Adrenal gland (tissue), 12 donors: ENCODE results near the gene CELSR2. TPM values are rescaled to one million over a fixed set of nuclear protein-coding genes. Genes with fewer than 3 reads are reported as not detected.

Experiments used
- DNase-seq, 7 donors: peaks; one replicate each; pipeline ENCODE4 v3.0.0-alpha.2; 2019 to 2020
- H3K27ac ChIP-seq, 5 donors: fragments of 200-600 bp; sonication (generic) in 4 of 5; 1 replicate in 3 of 5; 2 replicates in 2 of 5; pipeline versions ENCODE4 v1.5.1 to v1.8.0; 2016 to 2020; ENCODE audit warnings: mild to moderate bottlenecking in 1 of 5
- H3K27me3 ChIP-seq: fragments of 200-600 bp; 2 replicates; pipeline ENCODE4 v1.8.0; 2021
- H3K36me3 ChIP-seq, 2 donors: fragments of 200-600 bp; replicated peaks in 1 of 2; 1 replicate in 1 of 2; 2 replicates in 1 of 2; pipeline versions ENCODE4 v1.5.1 to v1.8.0; 2018 to 2022
- H3K4me1 ChIP-seq, 2 donors: fragments of 200-600 bp; replicated peaks in 1 of 2; 1 replicate in 1 of 2; 2 replicates in 1 of 2; pipeline versions ENCODE4 v1.5.1 to v1.8.0; 2018 to 2021
- H3K4me3 ChIP-seq, 4 donors: fragments of 200-600 bp; sonication (generic) in 3 of 4; one replicate each; pipeline ENCODE4 v1.5.1; 2016 to 2018
- H3K9me3 ChIP-seq, 3 donors: fragments of 200-600 bp; sonication (generic) in 1 of 3; replicated peaks in 1 of 3; 1 replicate in 2 of 3; 2 replicates in 1 of 3; pipeline versions ENCODE4 v1.5.1 to v1.8.0; 2016 to 2021
- POLR2A ChIP-seq, 2 donors: fragments of 450-650 bp; IDR thresholded peaks; one replicate each; pipeline ENCODE4 v1.6.1; 2017; ENCODE audit warnings: antibody characterized with exemption in 2 of 2, mild to moderate bottlenecking in 2 of 2, moderate library complexity in 1 of 2
- WGBS, 4 donors: extraction: QIAGEN DNeasy Blood & Tissue Kit in 2 of 4; methylation state at CpG; one replicate each; pipeline versions ENCODE4 v1.1.5 to v1.1.7; 2013 to 2017; 5-methylcytosine and 5-hydroxymethylcytosine counted together
- intact Hi-C, 2 donors: fragments of 100-400 bp; cut with DNase I; formaldehyde crosslinking; loops; one replicate each; pipeline versions ENCODE4 v1.14.1 to v1.15.0; 2022 to 2023
- polyA plus RNA-seq, 3 donors: library from polyadenylated mRNA; stranded (reverse); fragments of 200-250 nt in 2 of 3; fragments of 350-450 nt in 1 of 3; fragmentation: Illumina TruSeq in 1 of 3; extraction: RNeasy Lipid Tissue Mini Kit (QIAGEN cat#74804) in 1 of 3; gene quantifications; one replicate each; pipeline ENCODE4 v1.2.3, GENCODE V29; 2013 to 2014
- total RNA-seq, 9 donors: library from RNA; depleted of rRNA in 4 of 9; stranded (reverse); fragments of >200 nt in 4 of 9; fragments of 120-200 nt in 1 of 9; fragmentation: NEBNext Ultra II Directional in 1 of 9; extraction: Animal tissue kit (Norgen Biotek cat#: 25700) in 1 of 9; gene quantifications; one replicate each; pipeline versions ENCODE4 v1.1.0 to v1.2.4, GENCODE V29; 2013 to 2023
- TF ChIP-seq, protein P1 (sequence below), 6 experiments: fragments of 450-650 bp in 4 of 6; fragments of 200-600 bp in 2 of 6; sonication (generic) in 1 of 6; IDR thresholded peaks; 1 replicate in 5 of 6; 2 replicates in 1 of 6; pipeline versions ENCODE4 v1.5.1 to v1.8.0; 2016 to 2021; ENCODE audit warnings: antibody characterized with exemption in 6 of 6, mild to moderate bottlenecking in 2 of 6, moderate library complexity in 1 of 6
- donor health status: healthy with polysubstance abuse.
- donor health status: Bipolar disorder and iron deficiency.
- donor health status: DM: yes; HTN: yes; CAD: no.
- donor health status: DM: no; HTN: no; CAD: no.
- donor health status: DM: no; HTN: no; CAD: no.
- donor health status: DM: yes; HTN: yes; CAD: no.

Gene CELSR2
- total and polyA plus RNA-seq, 12 donors = 0.89 to 9.1 (median 5.1) TPM

GRCh38 chr1:109210058-109210457 lies 39.3 kb upstream of the CELSR2 start:
- 78 to 89% (median 82%) methylated on average over 8 of the region's 8 CpGs for WGBS, 4 donors
- TF ChIP-seq, protein P1, sequence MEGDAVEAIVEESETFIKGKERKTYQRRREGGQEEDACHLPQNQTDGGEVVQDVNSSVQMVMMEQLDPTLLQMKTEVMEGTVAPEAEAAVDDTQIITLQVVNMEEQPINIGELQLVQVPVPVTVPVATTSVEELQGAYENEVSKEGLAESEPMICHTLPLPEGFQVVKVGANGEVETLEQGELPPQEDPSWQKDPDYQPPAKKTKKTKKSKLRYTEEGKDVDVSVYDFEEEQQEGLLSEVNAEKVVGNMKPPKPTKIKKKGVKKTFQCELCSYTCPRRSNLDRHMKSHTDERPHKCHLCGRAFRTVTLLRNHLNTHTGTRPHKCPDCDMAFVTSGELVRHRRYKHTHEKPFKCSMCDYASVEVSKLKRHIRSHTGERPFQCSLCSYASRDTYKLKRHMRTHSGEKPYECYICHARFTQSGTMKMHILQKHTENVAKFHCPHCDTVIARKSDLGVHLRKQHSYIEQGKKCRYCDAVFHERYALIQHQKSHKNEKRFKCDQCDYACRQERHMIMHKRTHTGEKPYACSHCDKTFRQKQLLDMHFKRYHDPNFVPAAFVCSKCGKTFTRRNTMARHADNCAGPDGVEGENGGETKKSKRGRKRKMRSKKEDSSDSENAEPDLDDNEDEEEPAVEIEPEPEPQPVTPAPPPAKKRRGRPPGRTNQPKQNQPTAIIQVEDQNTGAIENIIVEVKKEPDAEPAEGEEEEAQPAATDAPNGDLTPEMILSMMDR (IDR thresholded peaks at IDR 0.05) = no peak
- no peak for TF ChIP-seq POLR2A (IDR thresholded peaks at IDR 0.05)
- peaks cover 2 to 9% of the 10 kb centered on the region in 2 donors for H3K4me1 ChIP-seq
- intact Hi-C loops = no loop called here
- H3K27me3 ChIP-seq = no peaks in the 10 kb centered on the region
- H3K36me3 ChIP-seq = no peaks in the 10 kb centered on the region
- no peak overlapping the region for H3K27ac ChIP-seq
- DNase-seq = no peak
- H3K4me3 ChIP-seq = no peak overlapping the region
- no peaks in the 10 kb centered on the region for H3K9me3 ChIP-seq

DNA sequence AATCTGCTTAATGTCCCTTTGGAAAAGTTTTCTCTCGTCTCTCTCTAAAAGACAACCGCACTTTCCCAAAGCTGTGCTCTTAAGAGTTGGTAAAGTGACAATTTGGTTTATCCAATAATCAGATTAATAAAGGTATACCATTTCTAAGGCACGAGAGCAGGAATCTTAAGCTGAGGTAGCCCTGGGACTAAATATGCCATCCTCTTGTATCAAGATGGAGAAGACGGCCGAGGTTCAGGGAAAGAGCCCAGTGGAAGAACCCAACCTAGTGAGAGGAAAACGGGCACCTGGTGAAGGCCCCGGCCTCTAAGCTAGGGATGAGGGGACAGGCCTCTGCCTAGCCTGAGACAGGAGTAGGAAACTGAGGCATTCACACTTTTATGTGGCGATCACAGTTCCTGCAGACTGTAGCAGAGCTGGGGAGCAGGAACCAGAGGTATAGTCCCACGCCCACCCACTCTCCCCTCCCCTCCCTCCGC lies 36.0 kb upstream of the CELSR2 start:
- Histone ChIP-seq H3K4me3 (peak overlapping the region in 2 of 4 donors; percentile 89 to 91), H3K27me3 (no peaks in the 10 kb centered on the region), H3K9me3 (no peaks in the 10 kb centered on the region), H3K36me3 (peaks cover 0 to 4% of the 10 kb centered on the region in 2 donors), H3K4me1 (peaks cover 5 to 38% of the 10 kb centered on the region in 2 donors), H3K27ac (peak overlapping the region in 3 of 5 donors; percentile 87 to 94 (median 91))
- DNase-seq = no peak
- intact Hi-C loops = no loop called here
- 26 to 33% (median 31%) methylated on average over 8 to 10 of the region's 10 CpGs for WGBS, 4 donors
- no peak for TF ChIP-seq POLR2A (IDR thresholded peaks at IDR 0.05)
- TF ChIP-seq, protein P1 (IDR thresholded peaks at IDR 0.05) = no peak

DNA sequence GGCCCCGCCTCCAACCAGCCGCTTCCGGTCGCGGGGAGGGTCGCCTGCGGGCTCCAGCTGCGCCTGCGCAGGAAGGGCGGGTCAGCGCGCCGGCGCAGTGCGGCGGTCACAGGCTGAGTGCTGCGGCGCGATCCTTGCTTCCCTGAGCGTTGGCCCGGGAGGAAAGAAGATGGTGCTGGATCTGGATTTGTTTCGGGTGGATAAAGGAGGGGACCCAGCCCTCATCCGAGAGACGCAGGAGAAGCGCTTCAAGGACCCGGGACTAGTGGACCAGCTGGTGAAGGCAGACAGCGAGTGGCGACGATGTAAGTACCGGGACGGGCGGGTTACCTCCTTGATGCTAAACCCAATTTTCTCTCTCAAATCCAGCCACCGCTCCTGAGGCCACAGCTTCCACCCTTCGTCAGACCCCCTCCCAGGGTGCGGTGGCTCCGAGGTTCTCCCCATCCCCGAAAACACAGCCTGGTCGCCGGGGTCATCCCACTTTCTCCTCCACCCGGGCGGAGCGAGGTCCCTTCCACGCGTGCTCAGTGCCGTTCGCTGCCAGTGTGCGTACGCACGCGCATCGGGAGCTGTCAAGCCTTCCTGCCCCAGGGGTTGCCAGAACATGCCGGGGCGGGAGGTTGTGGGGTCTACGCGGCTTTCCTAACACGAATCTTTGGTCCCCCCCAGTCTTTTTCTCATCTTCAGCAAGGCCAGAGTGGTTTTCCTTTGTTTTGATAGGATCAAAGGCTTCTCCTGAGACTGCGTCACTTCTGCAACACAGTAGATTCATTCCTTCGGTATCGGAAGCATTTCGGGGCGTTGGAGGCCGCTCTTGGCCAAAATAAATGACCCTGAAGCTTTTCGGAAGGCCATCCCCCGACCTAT lies 35.3 kb upstream of the CELSR2 start, which contains the start of gene SARS1:
Gene SARS1 (plus strand): TSS at position 95 of the 870 bp plus-strand sequence. CDS start 75 bp downstream, at position 170.
- intact Hi-C loops = no loop called here

More for the DNA sequence above, 35.3 kb upstream of the CELSR2 start, which contains the start of gene SARS1:
- H3K4me1 ChIP-seq = peaks cover 5 to 42% of the 10 kb centered on the region in 2 donors
- H3K36me3 ChIP-seq = peaks cover 0 to 4% of the 10 kb centered on the region in 2 donors
- TF ChIP-seq, protein P1 (IDR thresholded peaks at IDR 0.05) = no peak
- peak; percentile 81 to 91 for TF ChIP-seq POLR2A (IDR thresholded peaks at IDR 0.05)
- H3K9me3 ChIP-seq = no peaks in the 10 kb centered on the region
- peak; percentile 83 to 91 (median 88) for DNase-seq
- H3K27ac ChIP-seq = peak within 1 kb of the TSS; percentile 31 to 94 (median 87)
- no peaks in the 10 kb centered on the region for H3K27me3 ChIP-seq
- H3K4me3 ChIP-seq = peak within 1 kb of the TSS; percentile 3 to 91 (median 60)
- 0 to 1% (median 0%) methylated on average over 15 to 64 of the region's 64 CpGs for WGBS, 4 donors
